DND-41 (cell line): ENCODE data around the gene ZCCHC8.

Experiments
- ATAC-seq: fragments of 200-7000 bp; cut with Tn5 transposase; 3 replicates; pipeline ENCODE4 v1.9.1; 2021; ENCODE audit warnings: low read depth; ENCODE audit not compliant: insufficient read depth
- DNase-seq: peaks from one replicate; pipeline ENCODE4 v3.0.0-alpha.2; 2020
- H2AFZ ChIP-seq: 2 replicates; pipeline ENCODE4 v1.6.0; 2012; ENCODE audit warnings: low read depth, low read length
- H3K27ac ChIP-seq: 2 replicates; pipeline ENCODE4 v1.5.1; 2012; ENCODE audit warnings: low read length, inconsistent platforms
- H3K27me3 ChIP-seq: fragments of 200-600 bp; sonication (generic); 2 replicates; pipeline ENCODE4 v1.6.0; 2012; ENCODE audit warnings: low read length, mild to moderate bottlenecking, inconsistent platforms; ENCODE audit not compliant: insufficient read depth, poor library complexity
- H3K36me3 ChIP-seq: 2 replicates; pipeline ENCODE4 v1.5.1; 2012; ENCODE audit warnings: low read length, inconsistent platforms; ENCODE audit not compliant: insufficient read depth
- H3K4me1 ChIP-seq: 2 replicates; pipeline ENCODE4 v1.5.1; 2012; ENCODE audit warnings: mild to moderate bottlenecking, low read length; ENCODE audit not compliant: insufficient read depth
- H3K4me2 ChIP-seq: 2 replicates; pipeline ENCODE4 v1.6.0; 2012; ENCODE audit warnings: mild to moderate bottlenecking, moderate library complexity, low read length, inconsistent platforms; ENCODE audit not compliant: insufficient read depth
- H3K4me3 ChIP-seq, 2 experiments: fragments of 200-600 bp in 1 of 2; shearing (Covaris generic) in 1 of 2; 2 replicates each; pipeline ENCODE4 v1.5.1; 2012 to 2016; ENCODE audit warnings: inconsistent platforms in 2 of 2, low read length in 2 of 2, mild to moderate bottlenecking in 2 of 2, low read depth in 1 of 2, moderate library complexity in 1 of 2
- H3K79me2 ChIP-seq: 2 replicates; pipeline ENCODE4 v1.6.0; 2012; ENCODE audit warnings: low read length, inconsistent platforms; ENCODE audit not compliant: insufficient read depth
- H3K9ac ChIP-seq: 2 replicates; pipeline ENCODE4 v1.6.0; 2012; ENCODE audit warnings: low read depth, mild to moderate bottlenecking, inconsistent platforms, low read length, moderate library complexity
- H3K9me3 ChIP-seq: 2 replicates; pipeline ENCODE4 v1.5.1; 2012; ENCODE audit warnings: low read length, moderate library complexity, mild to moderate bottlenecking, inconsistent platforms; ENCODE audit not compliant: insufficient read depth, severe bottlenecking
- H4K20me1 ChIP-seq: 2 replicates; pipeline ENCODE4 v1.6.0; 2012; ENCODE audit warnings: low read length; ENCODE audit not compliant: insufficient read depth
- CTCF ChIP-seq: IDR thresholded peaks from 2 replicates; pipeline ENCODE4 v1.5.1; 2012; ENCODE audit warnings: borderline replicate concordance, low read length, moderate library complexity, mild to moderate bottlenecking; ENCODE audit not compliant: poor library complexity, severe bottlenecking; ENCODE audit errors: extremely low read depth
- EZH2 ChIP-seq: IDR thresholded peaks from 3 replicates; pipeline ENCODE4 v1.6.1; 2012; ENCODE audit warnings: borderline replicate concordance, low read depth, mild to moderate bottlenecking, moderate library complexity, low read length, inconsistent platforms; ENCODE audit not compliant: severe bottlenecking

The ZCCHC8 gene

GRCh38 chr12:122508163-122508562 lies 7.4 kb upstream of the ZCCHC8 start:
- no peak for ATAC-seq
- H4K20me1 ChIP-seq, result peaks cover 33% of the 10 kb centered on the region

GRCh38 chr12:122506393-122506938 lies 5.7 kb upstream of the ZCCHC8 start:
- no peak overlapping the region for H3K4me3 ChIP-seq
- DNase-seq (no peak), ATAC-seq (no peak)
- H3K27ac ChIP-seq, result no peak overlapping the region
- H3K9me3 ChIP-seq, result no peaks in the 10 kb centered on the region
- TF ChIP-seq CTCF (no peak), EZH2 (no peak)
- H3K27me3 ChIP-seq, result no peaks in the 10 kb centered on the region
- H3K4me2 ChIP-seq, result no peak overlapping the region
- peaks cover 22% of the 10 kb centered on the region; the same call in 1 of the 2 replicates for H4K20me1 ChIP-seq
- H3K79me2 ChIP-seq, result peaks cover 38% of the 10 kb centered on the region
- H3K4me1 ChIP-seq, result peaks cover 7% of the 10 kb centered on the region
- H3K36me3 ChIP-seq, result peaks cover 85% of the 10 kb centered on the region
- H2AFZ ChIP-seq, result no peak overlapping the region
- no peak overlapping the region for H3K9ac ChIP-seq

More at GRCh38 chr12:122508163-122508562, 7.4 kb upstream of the ZCCHC8 start:
- H3K79me2 ChIP-seq, result peaks cover 53% of the 10 kb centered on the region
- no peak overlapping the region for H3K4me3 ChIP-seq
- no peak overlapping the region for H3K9ac ChIP-seq
- no peak overlapping the region for H3K4me2 ChIP-seq
- H3K9me3 ChIP-seq, result no peaks in the 10 kb centered on the region
- TF ChIP-seq EZH2, result no peak
- TF ChIP-seq CTCF, result no peak
- no peak overlapping the region for H3K27ac ChIP-seq
- no peaks in the 10 kb centered on the region for H3K27me3 ChIP-seq
- no peaks in the 10 kb centered on the region for H3K4me1 ChIP-seq
- no peak for DNase-seq
- peaks cover 99% of the 10 kb centered on the region for H3K36me3 ChIP-seq
- no peak overlapping the region for H2AFZ ChIP-seq

GRCh38 chr12:122505419-122506051 lies 4.8 kb upstream of the ZCCHC8 start:
- Histone ChIP-seq H3K4me3 (no peak overlapping the region), H3K9me3 (no peaks in the 10 kb centered on the region), H2AFZ (no peak overlapping the region), H3K9ac (no peak overlapping the region), H3K79me2 (peaks cover 30% of the 10 kb centered on the region), H3K4me1 (peaks cover 13% of the 10 kb centered on the region), H4K20me1 (peaks cover 17% of the 10 kb centered on the region; the same call in 1 of the 2 replicates), H3K4me2 (no peak overlapping the region), H3K27ac (no peak overlapping the region), H3K36me3 (peaks cover 76% of the 10 kb centered on the region), H3K27me3 (no peaks in the 10 kb centered on the region)
- DNase-seq (no peak), ATAC-seq (no peak)
- TF ChIP-seq CTCF (no peak), EZH2 (no peak)
